Measurements from ENCODE around the gene NLGN1. TPM values are rescaled to one million over a fixed set of nuclear protein-coding genes. Genes with fewer than 3 reads are reported as not detected.

NLGN1 gene
- polyA plus RNA-seq, 1 donor from 2014 or later: 2.7 TPM

GRCh38 chr3:173404156-173404555 lies 6.6 kb downstream of the NLGN1 start:
- Histone ChIP-seq H3F3A (ENCODE audit: insufficient read depth, low read length, poor library complexity, severe bottlenecking) (no peaks in the 10 kb centered on the region), H3K9ac (ENCODE audit: low read length) (no peak overlapping the region), H3K79me2 (replicated peaks; ENCODE audit: insufficient read depth, low read length) (peaks cover 37% of the 10 kb centered on the region), H2AFZ (ENCODE audit: low read depth, low read length) (no peak overlapping the region), H3K36me3 (ENCODE audit: insufficient read depth, low read length) (no peaks in the 10 kb centered on the region), H3K27ac (ENCODE audit: low read length) (no peak overlapping the region), H4K20me1 (ENCODE audit: insufficient read depth) (no peaks in the 10 kb centered on the region), H3K9me3 (ENCODE audit: low read length) (no peaks in the 10 kb centered on the region), H3K4me3 (ENCODE audit: low read length) (no peak overlapping the region), H3K4me2 (ENCODE audit: low read length) (no peak overlapping the region), H3K27me3 (ENCODE audit: insufficient read depth, low read depth, low read length) (no peaks in the 10 kb centered on the region), H3K9me2 (ENCODE audit: insufficient read depth, low read length) (no peaks in the 10 kb centered on the region)
- TF ChIP-seq MXI1 (conservative IDR thresholded peaks at IDR 0.05; ENCODE audit: poor library complexity, severe bottlenecking): no peak
- TF ChIP-seq CTCF (IDR thresholded peaks at IDR 0.05; ENCODE audit: poor library complexity, severe bottlenecking): no peak
- TF ChIP-seq EZH2 (IDR thresholded peaks at IDR 0.05; ENCODE audit: borderline replicate concordance, insufficient read depth, low read length, poor library complexity, severe bottlenecking): no peak
- no peak for TF ChIP-seq REST (IDR thresholded peaks at IDR 0.05; ENCODE audit: borderline replicate concordance)
- TF ChIP-seq POLR2AphosphoS5 (IDR thresholded peaks at IDR 0.05): no peak
- TF ChIP-seq SMC3 (conservative IDR thresholded peaks at IDR 0.05; ENCODE audit: poor library complexity): no peak
- no peak for TF ChIP-seq TAF1 (IDR thresholded peaks at IDR 0.05; ENCODE audit: low read depth)
- TF ChIP-seq EP300 (conservative IDR thresholded peaks at IDR 0.05; ENCODE audit: poor library complexity, severe bottlenecking): no peak
- no peak for TF ChIP-seq RAD21 (conservative IDR thresholded peaks at IDR 0.05)

GRCh38 chr3:173410436-173410835 lies 12.9 kb downstream of the NLGN1 start:
- peaks cover 6% of the 10 kb centered on the region for H3K79me2 ChIP-seq (replicated peaks; ENCODE audit: insufficient read depth, low read length)
- H3K9me2 ChIP-seq (ENCODE audit: insufficient read depth, low read length): no peaks in the 10 kb centered on the region
- H3K27ac ChIP-seq (ENCODE audit: low read length): no peak overlapping the region
- H3K4me3 ChIP-seq (ENCODE audit: low read length): no peak overlapping the region
- no peaks in the 10 kb centered on the region for H3K36me3 ChIP-seq (ENCODE audit: insufficient read depth, low read length)
- H3K9ac ChIP-seq (ENCODE audit: low read length): no peak overlapping the region
- H3K9me3 ChIP-seq (ENCODE audit: low read length): no peaks in the 10 kb centered on the region
- H3K27me3 ChIP-seq (ENCODE audit: insufficient read depth, low read depth, low read length): no peaks in the 10 kb centered on the region
- no peaks in the 10 kb centered on the region for H4K20me1 ChIP-seq (ENCODE audit: insufficient read depth)
- H3F3A ChIP-seq (ENCODE audit: insufficient read depth, low read length, poor library complexity, severe bottlenecking): no peaks in the 10 kb centered on the region
- no peak overlapping the region for H2AFZ ChIP-seq (ENCODE audit: low read depth, low read length)
- no peak overlapping the region for H3K4me2 ChIP-seq (ENCODE audit: low read length)
- TF ChIP-seq REST (IDR thresholded peaks at IDR 0.05; ENCODE audit: borderline replicate concordance) (no peak), EP300 (conservative IDR thresholded peaks at IDR 0.05; ENCODE audit: poor library complexity, severe bottlenecking) (no peak), POLR2AphosphoS5 (IDR thresholded peaks at IDR 0.05) (no peak), SMC3 (conservative IDR thresholded peaks at IDR 0.05; ENCODE audit: poor library complexity) (no peak), TAF1 (IDR thresholded peaks at IDR 0.05; ENCODE audit: low read depth) (no peak), MXI1 (conservative IDR thresholded peaks at IDR 0.05; ENCODE audit: poor library complexity, severe bottlenecking) (no peak), RAD21 (conservative IDR thresholded peaks at IDR 0.05) (no peak), EZH2 (IDR thresholded peaks at IDR 0.05; ENCODE audit: borderline replicate concordance, insufficient read depth, low read length, poor library complexity, severe bottlenecking) (no peak), CTCF (IDR thresholded peaks at IDR 0.05; ENCODE audit: poor library complexity, severe bottlenecking) (no peak)

All from neural cell (in vitro differentiated cells).